Panc1 (cell line): ENCODE data around the gene PGS1.

Source experiments
- POLR2AphosphoS5 ChIP-seq: IDR thresholded peaks from 2 replicates; pipeline ENCODE4 v1.6.1; 2012; ENCODE audit warnings: mild to moderate bottlenecking, low read depth, low read length, moderate library complexity
- REST ChIP-seq, 2 experiments: IDR thresholded peaks; 2 replicates each; pipeline ENCODE4 v1.6.1; 2011 to 2012; ENCODE audit warnings: low read depth in 2 of 2, control low read depth in 1 of 2, low read length in 1 of 2, mild to moderate bottlenecking in 1 of 2, moderate library complexity in 1 of 2; ENCODE audit not compliant: insufficient read depth in 1 of 2
- SIN3A ChIP-seq: IDR thresholded peaks from 2 replicates; pipeline ENCODE4 v1.6.1; 2012; ENCODE audit warnings: low read depth, mild to moderate bottlenecking, low read length, moderate library complexity, borderline replicate concordance; ENCODE audit not compliant: insufficient read depth
- TCF7L2 ChIP-seq: IDR thresholded peaks from 2 replicates; pipeline ENCODE4 v1.6.1; 2011; ENCODE audit warnings: mild to moderate bottlenecking, low read depth, low read length, inconsistent platforms
- TF ChIP-seq, protein P1 (sequence below): fragments of 450-650 bp; IDR thresholded peaks from 2 replicates; pipeline ENCODE4 v1.5.1; 2017; ENCODE audit warnings: mild to moderate bottlenecking

- no peak for TF ChIP-seq SIN3A
- TF ChIP-seq, protein P1, sequence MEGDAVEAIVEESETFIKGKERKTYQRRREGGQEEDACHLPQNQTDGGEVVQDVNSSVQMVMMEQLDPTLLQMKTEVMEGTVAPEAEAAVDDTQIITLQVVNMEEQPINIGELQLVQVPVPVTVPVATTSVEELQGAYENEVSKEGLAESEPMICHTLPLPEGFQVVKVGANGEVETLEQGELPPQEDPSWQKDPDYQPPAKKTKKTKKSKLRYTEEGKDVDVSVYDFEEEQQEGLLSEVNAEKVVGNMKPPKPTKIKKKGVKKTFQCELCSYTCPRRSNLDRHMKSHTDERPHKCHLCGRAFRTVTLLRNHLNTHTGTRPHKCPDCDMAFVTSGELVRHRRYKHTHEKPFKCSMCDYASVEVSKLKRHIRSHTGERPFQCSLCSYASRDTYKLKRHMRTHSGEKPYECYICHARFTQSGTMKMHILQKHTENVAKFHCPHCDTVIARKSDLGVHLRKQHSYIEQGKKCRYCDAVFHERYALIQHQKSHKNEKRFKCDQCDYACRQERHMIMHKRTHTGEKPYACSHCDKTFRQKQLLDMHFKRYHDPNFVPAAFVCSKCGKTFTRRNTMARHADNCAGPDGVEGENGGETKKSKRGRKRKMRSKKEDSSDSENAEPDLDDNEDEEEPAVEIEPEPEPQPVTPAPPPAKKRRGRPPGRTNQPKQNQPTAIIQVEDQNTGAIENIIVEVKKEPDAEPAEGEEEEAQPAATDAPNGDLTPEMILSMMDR, result no peak
- TF ChIP-seq REST (IDR thresholded peaks at IDR 0.05; ENCODE audit: insufficient read depth in 1 of 2, low read depth in 2 of 2, low read length in 1 of 2), result no peak
- no peak for TF ChIP-seq POLR2AphosphoS5
- TF ChIP-seq TCF7L2, result no peak
Observed at GRCh38 chr17:78364436-78365281, 13.8 kb upstream of the PGS1 start.
